Measurements from ENCODE around the gene NMNAT3.

- TF ChIP-seq POLR2A (IDR thresholded peaks at IDR 0.05): no peak
- TF ChIP-seq CTCF (IDR thresholded peaks at IDR 0.05): no peak
- no peak for TF ChIP-seq EP300 (IDR thresholded peaks at IDR 0.05)
Measured at GRCh38 chr3:139686206-139686605, 8.4 kb upstream of the NMNAT3 start.
